ENCODE data around the gene ULK4.
"Not testable (repeated sequence)": the region's sequence is repeated elsewhere in the genome, so short reads cannot be mapped to it uniquely, and the experiment has no call there.

The ULK4 gene

DNA sequence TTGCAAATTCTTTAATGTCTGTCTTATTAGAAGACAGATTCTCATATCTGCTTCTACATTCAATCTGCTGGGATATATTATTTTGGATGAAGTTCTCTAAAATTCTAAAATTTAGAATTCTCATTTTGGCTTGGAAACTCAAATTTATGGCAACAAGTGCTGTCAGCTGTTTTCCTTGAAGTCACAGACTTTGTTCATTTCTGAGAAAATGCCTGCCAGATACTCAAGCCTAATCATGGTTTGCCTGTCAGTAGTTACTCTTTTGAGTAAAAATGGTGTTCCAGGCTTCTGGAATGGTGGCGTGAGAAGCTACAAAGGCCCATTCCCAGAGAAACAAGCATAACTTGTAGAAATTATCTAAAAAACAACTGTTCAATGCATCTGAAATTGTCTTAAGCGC, 646.8 kb downstream of the ULK4 start:
- no peak for DNase-seq (ENCODE audit: low read depth, low spot score)

DNA sequence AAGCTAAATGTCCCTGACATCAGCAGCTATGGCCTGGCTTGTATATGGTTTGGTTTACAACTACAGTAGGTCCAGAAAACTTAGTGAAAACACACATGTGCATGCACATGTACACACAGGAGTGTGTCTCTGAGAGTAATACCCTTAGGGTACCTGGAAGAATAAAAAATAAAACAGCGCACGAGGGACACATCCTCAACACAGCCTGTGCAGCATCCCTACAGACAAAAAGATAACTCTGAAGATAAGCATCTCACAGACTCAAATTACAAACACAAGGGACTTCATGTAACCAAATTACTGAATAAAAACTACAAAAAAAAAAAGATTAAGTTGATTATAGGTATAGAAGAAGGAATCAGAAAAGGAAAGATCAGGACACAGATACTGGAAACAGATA, 653.8 kb downstream of the ULK4 start:
- no peak for DNase-seq (ENCODE audit: low read depth, low spot score)

DNA sequence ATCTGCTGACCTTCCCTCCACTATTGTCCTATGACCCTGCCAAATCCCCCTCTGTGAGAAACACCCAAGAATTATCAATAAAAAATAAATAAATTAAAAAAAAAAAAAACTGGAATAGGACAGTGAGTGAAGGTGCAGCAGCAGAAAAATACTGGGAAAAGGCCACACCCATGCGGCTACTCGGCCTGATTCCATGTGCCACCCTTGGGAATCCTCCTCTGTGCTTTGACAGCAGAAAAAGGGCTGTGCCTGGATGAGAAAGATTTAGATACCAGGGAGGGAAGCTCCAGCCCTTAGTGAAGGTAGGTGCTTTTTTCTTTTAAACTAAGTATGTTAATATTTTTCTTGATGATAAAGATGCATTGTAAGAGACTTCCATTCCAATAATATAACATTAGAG, 654.8 kb downstream of the ULK4 start:
- no peak for DNase-seq (ENCODE audit: low read depth, low spot score)

DNA sequence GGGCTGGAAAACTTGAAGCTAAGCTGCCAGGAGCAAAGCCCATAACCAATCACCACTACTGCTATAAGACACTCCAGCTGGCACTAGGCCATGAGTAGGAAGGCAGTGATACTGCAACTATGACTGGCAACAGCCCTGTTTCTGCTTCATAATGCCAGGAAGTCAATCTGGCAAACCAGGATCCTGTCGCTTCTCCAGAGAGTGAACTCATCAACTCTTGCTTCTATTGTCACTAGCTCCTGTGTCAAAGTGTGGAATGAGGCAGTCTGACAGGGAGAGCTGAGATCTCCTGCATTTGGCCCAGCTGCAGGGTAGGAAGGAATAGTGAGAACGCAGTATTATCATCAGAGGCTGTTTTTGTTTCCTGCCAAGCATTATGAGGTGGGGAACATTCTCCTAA, 657.3 kb downstream of the ULK4 start:
- DNase-seq (ENCODE audit: low read depth, low spot score), result no peak

DNA sequence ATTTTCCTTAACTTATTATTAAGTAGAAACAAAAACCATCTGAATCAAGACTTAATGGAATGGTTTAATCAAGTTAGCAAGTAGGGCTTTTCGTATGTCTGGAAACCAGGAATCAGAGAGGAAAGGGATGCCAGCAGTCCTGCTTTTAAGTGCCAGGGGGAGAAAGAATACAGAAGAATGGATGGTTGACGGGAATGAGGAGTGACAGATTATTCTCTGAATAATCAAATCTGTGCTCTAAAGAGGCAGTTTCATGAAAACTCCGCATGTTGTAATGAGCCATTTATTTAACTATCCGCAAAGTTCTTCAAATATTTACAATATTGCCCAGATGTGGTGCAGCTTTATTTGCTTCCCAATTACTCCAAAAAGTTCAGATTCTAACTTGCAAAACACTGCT, 659.6 kb downstream of the ULK4 start:
- DNase-seq (ENCODE audit: low read depth, low spot score), result no peak

DNA sequence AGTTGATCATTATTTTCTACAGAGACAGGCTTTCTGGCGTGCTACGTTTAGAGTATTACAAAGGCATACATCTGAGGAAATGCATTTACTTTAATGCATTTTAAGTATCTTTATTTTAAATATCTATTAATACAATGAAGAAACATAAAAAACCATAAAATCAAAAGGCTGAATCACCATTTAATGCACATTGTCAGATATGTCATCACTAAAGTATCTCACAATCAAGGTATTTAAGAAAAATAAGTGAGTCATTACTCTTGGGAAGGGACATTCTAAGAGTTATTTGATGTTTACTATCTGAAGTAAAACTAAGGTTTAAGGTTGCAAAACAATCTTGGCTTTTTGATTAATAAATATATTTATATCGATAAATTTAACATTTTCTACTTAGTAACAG, 660.4 kb downstream of the ULK4 start:
- DNase-seq (ENCODE audit: low read depth, low spot score), result no peak

DNA sequence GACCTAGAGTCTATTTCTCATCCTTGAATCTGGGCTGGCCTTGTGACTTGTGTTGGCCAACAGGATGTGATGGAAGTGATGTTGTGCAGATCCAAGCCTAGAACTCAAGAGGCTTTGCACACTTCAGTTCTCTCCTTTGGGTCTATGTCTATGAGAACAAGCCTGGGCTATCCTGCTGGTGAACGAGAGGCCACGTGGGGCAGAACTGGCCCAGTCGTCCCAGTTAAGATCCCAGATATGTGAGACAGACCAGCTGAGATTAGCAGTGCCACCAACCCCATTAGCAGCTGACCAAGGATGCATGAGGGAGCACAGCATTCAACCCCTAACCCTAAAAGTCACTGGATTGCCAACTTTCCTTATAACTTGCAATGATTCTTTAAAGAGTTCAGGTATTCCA, 662.9 kb downstream of the ULK4 start:
- DNase-seq (ENCODE audit: low read depth, low spot score), result no peak

DNA sequence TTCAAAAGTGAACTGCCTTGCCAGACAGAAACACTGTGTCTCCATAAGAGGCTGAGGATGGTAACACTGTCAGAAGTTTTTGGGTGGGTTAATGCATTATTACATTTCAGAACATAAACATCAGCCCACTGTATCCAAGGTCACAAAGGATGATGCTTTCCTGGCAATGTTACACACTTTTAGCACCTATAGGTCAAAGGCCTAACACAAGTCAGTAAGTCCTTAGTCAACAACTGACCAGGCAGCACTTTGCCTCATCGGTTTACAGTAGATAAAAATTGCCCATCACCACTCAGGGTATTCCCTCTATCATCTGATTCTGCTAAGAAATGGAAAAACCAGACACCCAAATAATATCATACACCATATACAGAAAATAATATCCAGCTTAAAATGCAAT, 664.2 kb downstream of the ULK4 start:
- no peak for DNase-seq (ENCODE audit: low read depth, low spot score)

DNA sequence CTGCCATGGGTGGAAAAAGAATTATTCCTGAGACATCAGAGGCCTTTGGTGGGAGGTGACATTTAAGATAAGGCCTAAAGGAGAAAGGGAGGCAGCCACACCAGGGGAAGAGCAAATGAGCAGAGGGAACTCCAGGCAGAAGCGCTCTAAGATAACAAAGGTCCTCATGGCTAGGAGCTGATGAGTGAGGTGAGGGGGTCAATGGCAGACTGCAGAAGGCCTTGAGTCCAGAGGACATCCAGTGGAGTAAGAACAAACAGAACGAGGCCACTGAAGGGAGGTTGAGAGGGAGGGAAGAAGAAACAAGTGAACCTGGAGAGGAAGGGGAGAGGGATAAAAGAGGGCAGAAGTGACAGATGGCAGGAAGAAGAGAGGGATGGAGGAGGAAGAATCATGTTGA, 665.3 kb downstream of the ULK4 start:
- DNase-seq (ENCODE audit: low read depth, low spot score), result no peak

DNA sequence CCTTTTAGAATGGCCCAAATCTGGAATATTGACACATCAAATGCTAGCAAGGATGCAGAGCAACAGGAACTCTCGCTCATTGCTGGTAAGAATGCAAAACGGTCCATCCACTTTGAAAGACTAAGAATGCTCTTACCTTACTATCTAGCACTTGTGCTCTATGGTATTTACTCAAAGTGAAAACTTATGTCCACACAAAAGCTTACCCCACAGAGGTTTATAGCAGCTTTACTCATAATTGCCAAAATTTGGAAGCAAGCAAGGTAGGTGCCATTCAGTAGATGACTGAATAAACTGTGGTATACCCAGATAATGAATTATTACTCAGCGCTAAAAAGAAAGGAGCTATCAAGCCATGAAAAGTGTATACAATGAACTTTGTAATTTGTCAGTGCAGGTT, 666.2 kb downstream of the ULK4 start:
- no peak for DNase-seq (ENCODE audit: low read depth, low spot score)

DNA sequence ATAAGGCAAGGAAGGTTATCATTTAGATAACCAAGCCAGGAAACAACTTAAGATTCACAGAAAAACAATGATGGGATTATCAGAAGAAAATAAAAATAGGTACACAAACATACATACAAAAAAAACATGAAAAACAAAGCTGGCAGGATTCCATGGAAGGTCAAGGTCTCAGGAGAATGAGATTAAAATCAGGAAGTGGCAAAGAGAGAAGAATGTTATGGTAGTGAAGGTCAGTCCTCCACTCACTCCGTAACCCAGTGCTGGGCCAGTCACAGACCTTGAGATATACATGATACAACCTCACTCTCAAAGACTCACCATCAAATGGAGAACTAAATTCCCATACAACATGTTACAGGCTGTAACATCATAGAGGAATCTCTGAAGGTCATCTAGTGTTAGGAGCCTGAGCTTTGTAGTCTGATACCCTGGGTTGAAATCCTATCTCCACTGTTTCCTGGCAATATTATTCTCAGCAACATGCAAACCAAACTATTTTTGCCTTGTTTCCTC, 668.7 kb downstream of the ULK4 start:
- no peak for DNase-seq (ENCODE audit: low read depth, low spot score)

DNA sequence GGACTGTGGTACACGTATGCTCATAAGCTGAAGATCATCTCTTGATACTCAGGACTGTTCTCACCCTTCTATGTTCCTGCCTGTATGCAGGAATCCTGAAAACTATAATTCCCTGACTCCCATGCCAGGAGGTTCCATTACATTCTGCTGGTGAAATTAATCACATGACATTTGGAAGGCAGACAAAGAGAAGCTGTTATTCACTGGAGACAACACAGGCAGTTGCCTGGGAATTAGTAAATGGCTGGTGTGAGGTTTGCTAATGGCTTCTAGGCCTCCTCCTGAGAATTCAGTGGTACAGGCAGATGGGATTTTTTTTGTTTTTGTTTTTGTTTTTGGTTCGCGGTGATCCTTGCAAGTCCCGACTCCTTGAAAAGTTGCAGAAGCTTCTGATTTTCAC, 671.2 kb downstream of the ULK4 start:
- no peak for DNase-seq (ENCODE audit: low read depth, low spot score)

DNA sequence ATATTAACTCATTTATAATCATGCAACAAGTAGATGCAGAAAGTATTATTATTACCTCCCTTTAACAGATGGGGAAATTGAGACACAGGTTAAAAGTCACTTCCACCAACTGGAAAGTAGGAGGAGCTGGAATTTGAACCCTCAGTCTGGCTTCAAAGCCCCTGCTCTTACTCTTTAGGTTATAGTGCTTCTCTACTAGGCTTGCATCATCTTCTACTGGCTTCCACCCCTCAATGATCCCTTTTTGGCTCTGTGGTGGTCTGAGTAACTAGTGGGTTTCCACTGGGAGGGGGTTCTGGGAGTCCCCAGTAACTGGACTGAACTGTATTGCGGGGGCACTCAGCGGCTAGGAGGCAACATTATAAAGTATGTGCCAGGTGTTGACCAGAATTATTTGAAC, 671.6 kb downstream of the ULK4 start:
- no peak for DNase-seq (ENCODE audit: low read depth, low spot score)

DNA sequence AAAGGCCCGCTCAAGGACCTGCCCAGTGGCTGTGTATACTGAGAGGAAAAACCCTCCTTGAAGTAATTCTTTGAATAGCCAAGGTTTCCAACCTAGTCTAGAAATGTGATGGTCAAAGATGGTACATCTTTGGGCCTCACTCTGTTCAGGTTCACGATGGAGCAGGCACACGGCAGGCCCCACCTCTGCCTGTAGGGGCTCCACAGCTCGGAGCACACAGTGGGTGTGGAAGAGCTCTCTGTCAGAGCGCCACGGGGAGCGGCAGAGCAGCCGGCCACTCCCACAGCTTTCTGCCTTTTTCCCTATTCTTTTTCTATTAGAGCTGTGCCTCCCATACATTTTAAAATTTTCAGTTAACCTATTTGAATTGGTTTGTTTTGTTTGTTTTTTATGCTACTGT, 673.1 kb downstream of the ULK4 start:
- DNase-seq (ENCODE audit: low read depth, low spot score), result no peak

DNA sequence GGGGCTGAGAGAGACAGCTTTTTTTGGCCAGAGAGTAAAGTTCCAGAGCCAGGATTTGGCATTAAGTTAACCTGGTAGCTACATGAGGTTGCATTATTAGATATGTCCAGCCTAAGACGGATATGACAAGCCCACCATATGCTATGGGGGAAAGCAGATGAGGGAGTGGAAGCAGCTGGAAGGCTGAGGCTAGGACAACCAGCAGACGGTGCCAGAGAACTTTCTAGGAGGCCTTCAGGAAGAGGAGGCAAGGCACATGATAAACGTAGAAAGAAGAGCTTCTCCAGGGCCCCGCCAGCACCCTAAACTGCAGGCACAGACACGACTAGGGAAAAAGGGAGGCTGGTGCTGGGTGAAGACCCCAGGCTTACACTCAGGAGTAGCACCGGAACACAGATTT, 675.6 kb downstream of the ULK4 start:
- DNase-seq (ENCODE audit: low read depth, low spot score), result no peak

DNA sequence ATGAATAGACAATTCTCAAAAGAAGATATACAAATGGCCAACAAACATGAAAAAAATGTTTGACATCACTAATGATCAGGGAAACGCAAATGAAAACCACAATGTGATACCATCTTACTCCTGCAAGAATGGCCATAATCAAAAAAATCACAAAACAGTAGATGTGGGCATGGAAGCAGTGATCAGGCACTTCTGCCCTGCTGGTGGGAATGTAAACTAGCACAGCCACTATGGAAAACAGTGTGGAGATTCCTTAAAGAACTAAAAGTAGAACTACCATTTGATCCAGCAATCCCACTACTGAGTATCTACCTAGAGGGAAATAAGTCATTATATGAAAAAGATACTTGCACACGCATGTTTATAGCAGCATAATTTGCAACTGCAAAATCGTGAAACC, 677.0 kb downstream of the ULK4 start:
- not testable (repeated sequence) for DNase-seq (ENCODE audit: low read depth, low spot score)

DNA sequence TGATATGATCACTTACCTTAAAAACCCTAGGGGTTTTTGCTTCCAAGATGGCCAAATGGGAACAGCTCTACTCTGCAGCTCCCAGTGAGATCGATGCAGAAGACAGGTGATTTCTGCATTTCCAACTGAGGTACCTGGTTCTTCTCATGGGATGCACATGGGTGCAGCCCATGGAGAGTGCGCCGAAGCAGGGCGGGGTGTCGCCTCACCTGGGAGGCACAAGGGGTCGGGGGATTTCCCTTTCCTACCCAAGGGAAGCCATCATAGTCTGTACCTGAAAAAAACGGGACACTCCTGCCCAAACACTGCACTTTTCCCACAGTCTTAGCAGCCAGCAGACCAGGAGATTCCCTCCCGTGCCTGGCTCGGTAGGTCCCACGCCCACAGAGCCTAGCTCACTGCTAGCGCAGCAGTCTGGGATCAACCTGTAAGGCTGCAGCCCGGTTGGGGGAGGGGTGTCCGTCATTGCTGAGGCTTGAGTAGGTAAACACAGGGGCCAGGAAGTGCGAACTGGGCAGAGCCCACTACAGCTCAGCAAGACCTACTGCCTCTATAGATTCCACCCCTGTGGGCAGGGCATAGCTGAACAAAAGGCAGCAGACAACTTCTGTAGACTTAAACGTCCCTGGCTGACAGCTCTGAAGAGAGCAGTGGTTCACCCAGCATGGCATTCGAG, 684.0 kb downstream of the ULK4 start:
- DNase-seq (ENCODE audit: low read depth, low spot score), result peak; percentile 41

DNA sequence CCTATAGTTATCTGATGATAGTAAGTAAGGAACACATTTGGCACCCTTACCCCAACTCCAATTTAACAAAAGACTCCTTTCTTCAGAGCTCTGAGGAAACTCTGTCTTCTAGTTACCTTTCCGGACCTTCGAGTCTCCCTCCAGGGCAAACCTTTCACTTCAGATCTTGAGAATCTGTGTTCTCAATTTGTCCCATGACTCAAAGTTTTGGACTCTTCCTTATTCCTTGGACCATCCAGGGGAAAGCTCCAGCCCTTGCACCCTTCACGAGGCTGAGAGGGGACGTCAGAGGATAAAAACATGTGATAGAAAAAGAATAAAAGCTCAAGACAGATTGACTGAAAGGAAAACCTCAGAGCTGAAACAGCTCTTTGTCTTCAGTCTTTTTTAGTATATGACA, 685.7 kb downstream of the ULK4 start:
- no peak for DNase-seq (ENCODE audit: low read depth, low spot score)

DNA sequence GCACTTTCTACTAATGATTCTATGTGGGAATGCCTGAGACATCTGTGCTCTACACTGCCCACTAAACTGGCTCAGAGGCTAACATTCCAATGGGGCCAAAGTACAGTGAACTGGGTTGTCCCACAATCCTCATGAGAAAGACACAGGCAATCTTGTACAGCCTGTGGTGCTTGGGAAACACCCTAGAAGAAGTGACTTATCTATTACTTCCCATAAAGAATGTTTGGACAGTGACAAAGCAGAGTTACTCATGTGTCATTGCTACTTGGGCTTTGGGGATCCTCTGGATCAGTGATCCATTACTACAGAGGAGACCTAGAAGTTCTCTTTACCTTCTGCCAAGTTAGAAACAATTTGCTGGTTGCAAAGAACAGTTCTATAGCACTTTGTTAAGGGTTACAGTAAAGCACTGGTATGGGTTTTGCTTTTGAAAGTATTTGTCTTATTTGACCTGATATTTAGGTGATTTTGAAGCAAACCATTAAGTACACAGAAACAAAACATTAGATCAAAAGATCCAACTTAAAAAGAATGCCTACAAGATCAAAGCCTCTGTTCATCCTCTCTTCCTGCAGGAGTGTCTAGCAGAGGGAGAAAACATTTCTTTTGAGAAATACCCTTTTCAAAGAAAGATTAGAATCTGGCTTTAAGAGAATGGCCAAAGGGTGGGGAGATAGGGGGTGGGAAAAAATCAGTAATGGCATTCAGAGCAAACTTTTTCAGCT, 686.8 kb downstream of the ULK4 start:
- DNase-seq (ENCODE audit: low read depth, low spot score), result no peak

DNA sequence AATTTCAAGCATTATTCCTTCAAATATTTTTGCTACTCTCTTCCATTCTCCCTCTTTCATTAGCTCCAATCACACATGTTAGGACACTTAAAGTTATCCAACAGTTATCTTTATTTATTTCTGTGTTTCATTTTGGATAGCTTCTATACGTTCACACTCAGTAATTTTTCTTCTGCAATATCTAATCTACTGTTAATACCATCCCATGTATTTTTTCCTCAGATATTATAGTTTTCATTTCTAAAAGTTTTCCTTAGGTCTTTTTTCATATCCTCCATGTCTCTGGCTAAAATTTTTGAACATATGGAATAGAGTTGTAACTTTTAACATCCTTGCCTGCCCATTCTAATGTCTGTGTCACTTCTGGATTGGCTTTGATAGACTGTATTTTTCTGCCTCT, 689.2 kb downstream of the ULK4 start:
- no peak for DNase-seq (ENCODE audit: low read depth, low spot score)

DNA sequence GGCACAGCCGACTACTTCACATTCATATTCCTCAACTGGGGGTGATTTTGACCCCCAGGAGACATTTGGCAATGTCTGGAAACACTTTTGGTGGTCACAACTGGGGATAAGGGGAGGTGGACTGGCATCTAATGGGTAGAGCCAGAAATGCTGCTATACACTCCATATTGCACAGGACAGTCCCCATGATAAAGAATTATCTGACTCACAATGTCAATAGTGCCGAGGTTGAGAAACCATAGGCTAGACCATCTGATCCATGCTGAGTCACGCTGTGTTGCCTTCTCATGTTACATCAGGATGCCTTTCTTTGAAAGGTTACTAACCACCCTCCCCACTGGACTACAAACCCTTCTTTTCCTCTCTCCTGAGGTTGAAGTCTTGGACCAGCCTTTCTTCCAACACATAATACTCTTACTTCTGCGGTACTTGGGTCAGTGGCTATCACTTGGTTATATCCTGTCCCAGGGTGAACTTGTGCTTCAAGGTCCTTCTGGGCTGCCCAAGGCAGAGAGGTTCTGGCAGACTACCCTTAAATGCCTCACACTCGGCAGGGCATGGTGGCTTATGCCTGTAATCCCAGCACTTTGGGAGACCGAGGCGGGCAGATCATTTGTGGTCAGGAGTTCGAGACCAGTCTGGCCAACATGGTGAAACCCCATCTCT, 693.8 kb downstream of the ULK4 start:
- no peak for DNase-seq (ENCODE audit: low read depth, low spot score)

DNA sequence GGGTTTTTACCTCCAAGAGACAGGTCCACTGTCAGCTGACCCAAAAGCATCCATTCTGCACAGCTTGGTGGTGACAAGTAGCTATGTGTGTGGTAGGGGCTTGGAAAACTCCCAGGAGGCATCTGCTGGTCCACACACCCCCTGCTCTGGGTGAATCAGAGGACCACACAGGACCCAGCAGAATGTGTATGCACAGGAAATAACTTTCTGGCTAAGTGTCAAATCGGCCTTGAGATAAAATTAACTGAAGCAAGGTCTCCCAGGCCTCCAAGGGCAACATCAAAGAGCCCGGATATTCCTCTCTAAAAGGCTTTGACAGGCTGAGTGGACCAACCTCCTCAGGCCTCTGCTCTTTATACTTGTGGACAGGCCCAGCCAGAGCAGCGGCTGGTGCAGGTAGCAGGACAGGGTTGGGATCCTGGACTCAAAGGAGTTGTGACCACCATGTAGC, 696.1 kb downstream of the ULK4 start:
- no peak for DNase-seq (ENCODE audit: low read depth, low spot score)

DNA sequence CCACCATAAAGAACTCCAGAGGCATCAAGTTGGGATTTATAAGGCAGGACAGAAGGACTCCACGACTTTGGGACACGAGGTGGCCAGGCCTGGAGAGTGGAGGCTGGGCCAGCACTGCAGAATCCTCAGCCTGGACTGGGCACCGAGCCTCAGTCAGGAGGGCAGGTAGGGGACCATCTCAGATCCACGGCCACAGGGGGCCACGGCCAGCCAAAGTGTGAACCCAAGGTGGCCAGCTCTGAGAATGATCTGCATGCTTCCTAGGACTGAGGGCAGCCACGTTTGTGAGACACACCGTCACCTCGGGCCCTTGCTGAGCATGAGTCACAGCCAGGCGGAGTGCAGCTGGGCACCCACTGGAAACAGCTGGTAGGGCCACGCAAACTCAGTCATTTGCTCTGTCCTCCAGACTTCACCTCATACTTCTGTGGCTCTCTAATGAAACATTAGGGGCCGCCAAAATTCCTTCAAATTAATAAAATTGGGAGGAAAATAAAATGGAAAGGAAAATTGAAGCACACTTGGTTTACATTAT, 696.8 kb downstream of the ULK4 start:
- no peak for DNase-seq (ENCODE audit: low read depth, low spot score)
